IPS-18c (cell line): Measurements from ENCODE around the gene LARGE1.
A peak's percentile ranks its signal among the peaks of the same experiment; 100 is the strongest.

ENCODE experiments used
- H3K4me3 ChIP-seq: 2 replicates; pipeline ENCODE4 v1.7.0; 2013; ENCODE audit warnings: low read depth, mild to moderate bottlenecking, low read length, moderate library complexity; ENCODE audit not compliant: insufficient read depth
- H3K9me3 ChIP-seq: one replicate; pipeline ENCODE4 v1.6.1; 2013; ENCODE audit warnings: mild to moderate bottlenecking, low read length, moderate library complexity; ENCODE audit not compliant: control insufficient read depth, insufficient read depth

Gene LARGE1

GRCh38 chr22:33697640-33698039, 222.6 kb downstream of the LARGE1 start:
- Histone ChIP-seq H3K9me3 (no peaks in the 10 kb centered on the region), H3K4me3 (no peak overlapping the region)

GRCh38 chr22:33691057-33691630, 229.1 kb downstream of the LARGE1 start:
- H3K9me3 ChIP-seq, result no peaks in the 10 kb centered on the region
- H3K4me3 ChIP-seq, result no peak overlapping the region

- Histone ChIP-seq H3K9me3 (no peaks in the 10 kb centered on the region), H3K4me3 (no peak overlapping the region)
Measured at GRCh38 chr22:33688903-33689302, 231.4 kb downstream of the LARGE1 start.

GRCh38 chr22:33687464-33687863, 232.8 kb downstream of the LARGE1 start:
- H3K4me3 ChIP-seq, result no peak overlapping the region
- H3K9me3 ChIP-seq, result no peaks in the 10 kb centered on the region

GRCh38 chr22:33684087-33684486, 236.2 kb downstream of the LARGE1 start:
- Histone ChIP-seq H3K4me3 (no peak overlapping the region), H3K9me3 (no peaks in the 10 kb centered on the region)

GRCh38 chr22:33682927-33683326, 237.3 kb downstream of the LARGE1 start:
- Histone ChIP-seq H3K9me3 (no peaks in the 10 kb centered on the region), H3K4me3 (no peak overlapping the region)

- Histone ChIP-seq H3K4me3 (no peak overlapping the region), H3K9me3 (no peaks in the 10 kb centered on the region)
Measured at GRCh38 chr22:33680632-33681031, 239.6 kb downstream of the LARGE1 start.

- Histone ChIP-seq H3K4me3 (no peak overlapping the region), H3K9me3 (no peaks in the 10 kb centered on the region)
Measured at GRCh38 chr22:33678523-33678922, 241.8 kb downstream of the LARGE1 start.

- Histone ChIP-seq H3K4me3 (no peak overlapping the region), H3K9me3 (no peaks in the 10 kb centered on the region)
Measured at GRCh38 chr22:33677536-33677935, 242.7 kb downstream of the LARGE1 start.

- no peaks in the 10 kb centered on the region for H3K9me3 ChIP-seq
- no peak overlapping the region for H3K4me3 ChIP-seq
Measured at GRCh38 chr22:33674357-33674756, 245.9 kb downstream of the LARGE1 start.

GRCh38 chr22:33669746-33670145, 250.5 kb downstream of the LARGE1 start:
- Histone ChIP-seq H3K9me3 (no peaks in the 10 kb centered on the region), H3K4me3 (no peak overlapping the region)

GRCh38 chr22:33666961-33667619, 253.2 kb downstream of the LARGE1 start:
- H3K9me3 ChIP-seq, result no peaks in the 10 kb centered on the region
- no peak overlapping the region for H3K4me3 ChIP-seq

- H3K4me3 ChIP-seq, result peak overlapping the region; percentile 12
- no peaks in the 10 kb centered on the region for H3K9me3 ChIP-seq
Measured at GRCh38 chr22:33666279-33666960, 253.9 kb downstream of the LARGE1 start.

GRCh38 chr22:33659448-33659847, 260.8 kb downstream of the LARGE1 start:
- H3K9me3 ChIP-seq, result no peaks in the 10 kb centered on the region

GRCh38 chr22:33658775-33659174, 261.5 kb downstream of the LARGE1 start:
- H3K9me3 ChIP-seq, result no peaks in the 10 kb centered on the region
- H3K4me3 ChIP-seq, result no peak overlapping the region

More at GRCh38 chr22:33659448-33659847, 260.8 kb downstream of the LARGE1 start:
- H3K4me3 ChIP-seq, result no peak overlapping the region

- H3K4me3 ChIP-seq, result no peak overlapping the region
- H3K9me3 ChIP-seq, result no peaks in the 10 kb centered on the region
Measured at GRCh38 chr22:33657670-33658069, 262.6 kb downstream of the LARGE1 start.

GRCh38 chr22:33656808-33657628, 263.3 kb downstream of the LARGE1 start:
- Histone ChIP-seq H3K9me3 (no peaks in the 10 kb centered on the region), H3K4me3 (no peak overlapping the region)
